Uterus (tissue), 2 donors: ENCODE measurements around the gene ANP32E.

Experiments
- POLR2A ChIP-seq, 2 donors: fragments of 450-650 bp; IDR thresholded peaks; one replicate each; pipeline ENCODE4 v1.6.1; 2016; ENCODE audit warnings: antibody characterized with exemption in 2 of 2, mild to moderate bottlenecking in 1 of 2, moderate library complexity in 1 of 2
- TF ChIP-seq, protein P1 (sequence below), 4 experiments: fragments of 200-600 bp in 2 of 4; fragments of 450-650 bp in 2 of 4; sonication (generic) in 2 of 4; IDR thresholded peaks; one replicate each; pipeline ENCODE4 v1.5.1; 2016 to 2019; ENCODE audit warnings: antibody characterized with exemption in 4 of 4, mild to moderate bottlenecking in 2 of 4, moderate library complexity in 1 of 4

DNA sequence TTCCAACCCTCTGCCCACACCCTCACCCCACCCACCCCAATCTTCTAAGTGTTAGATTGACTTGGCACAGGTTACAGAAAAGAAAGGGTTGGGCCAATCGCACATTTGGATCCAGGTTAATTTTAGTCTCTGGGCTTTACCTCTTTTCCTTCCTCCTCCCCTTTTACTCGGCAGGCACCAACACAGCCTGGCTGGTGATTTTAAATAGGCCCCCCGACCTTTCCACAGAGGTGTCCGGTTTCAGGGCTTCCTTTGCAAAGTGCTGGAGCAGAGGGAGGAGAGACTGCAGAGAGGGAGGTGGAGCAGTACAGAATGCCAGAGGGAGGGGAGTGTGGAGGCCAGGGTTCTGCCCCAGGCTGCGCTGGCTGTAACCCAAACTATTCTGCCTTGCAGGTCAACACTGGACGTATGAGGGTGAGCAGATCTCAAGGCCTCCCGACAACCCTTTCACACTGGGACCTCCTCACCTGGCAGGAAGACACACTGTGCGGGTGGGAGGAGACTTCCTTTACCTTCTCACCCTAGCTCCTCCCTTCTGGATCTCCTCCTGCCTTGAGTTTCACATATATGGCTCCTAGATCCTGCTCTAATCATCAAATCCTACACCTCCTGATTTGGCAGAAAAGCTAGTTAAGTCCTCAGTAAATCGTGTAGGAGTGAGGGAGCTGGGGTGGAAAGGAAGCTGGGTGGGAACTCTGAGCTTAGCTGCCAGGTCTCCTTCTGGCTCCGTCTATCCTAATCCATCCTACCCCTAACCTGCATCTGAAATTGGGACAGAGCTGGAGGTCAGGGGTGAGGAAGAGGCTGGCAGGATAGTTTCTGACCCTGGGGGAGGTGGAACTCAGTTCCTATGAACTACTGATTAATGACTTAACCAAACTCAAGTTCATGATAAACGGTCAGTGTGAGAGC lies 24.1 kb upstream of the ANP32E start:
- TF ChIP-seq, protein P1, sequence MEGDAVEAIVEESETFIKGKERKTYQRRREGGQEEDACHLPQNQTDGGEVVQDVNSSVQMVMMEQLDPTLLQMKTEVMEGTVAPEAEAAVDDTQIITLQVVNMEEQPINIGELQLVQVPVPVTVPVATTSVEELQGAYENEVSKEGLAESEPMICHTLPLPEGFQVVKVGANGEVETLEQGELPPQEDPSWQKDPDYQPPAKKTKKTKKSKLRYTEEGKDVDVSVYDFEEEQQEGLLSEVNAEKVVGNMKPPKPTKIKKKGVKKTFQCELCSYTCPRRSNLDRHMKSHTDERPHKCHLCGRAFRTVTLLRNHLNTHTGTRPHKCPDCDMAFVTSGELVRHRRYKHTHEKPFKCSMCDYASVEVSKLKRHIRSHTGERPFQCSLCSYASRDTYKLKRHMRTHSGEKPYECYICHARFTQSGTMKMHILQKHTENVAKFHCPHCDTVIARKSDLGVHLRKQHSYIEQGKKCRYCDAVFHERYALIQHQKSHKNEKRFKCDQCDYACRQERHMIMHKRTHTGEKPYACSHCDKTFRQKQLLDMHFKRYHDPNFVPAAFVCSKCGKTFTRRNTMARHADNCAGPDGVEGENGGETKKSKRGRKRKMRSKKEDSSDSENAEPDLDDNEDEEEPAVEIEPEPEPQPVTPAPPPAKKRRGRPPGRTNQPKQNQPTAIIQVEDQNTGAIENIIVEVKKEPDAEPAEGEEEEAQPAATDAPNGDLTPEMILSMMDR (IDR thresholded peaks at IDR 0.05): no peak
- peak in 1 of 2 donors; percentile 19 for TF ChIP-seq POLR2A (IDR thresholded peaks at IDR 0.05)
